GM12878 (cell line): ENCODE data around the gene ZNF341.

Experiments used
- CHD4 ChIP-seq: fragments of 200-600 bp; sonication (generic); IDR thresholded peaks from 2 replicates; pipeline ENCODE4 v1.6.1; 2016; ENCODE audit warnings: mild to moderate bottlenecking
- CTCF ChIP-seq, 3 experiments: IDR thresholded peaks in 2 of 3; conservative IDR thresholded peaks in 1 of 3; 2 replicates each; pipeline ENCODE4 v1.5.1; 2011; ENCODE audit warnings: low read depth in 3 of 3, low read length in 3 of 3, mild to moderate bottlenecking in 3 of 3, control low read depth in 2 of 3, moderate library complexity in 2 of 3, inconsistent platforms in 1 of 3, mixed read lengths in 1 of 3; ENCODE audit not compliant: control insufficient read depth in 2 of 3, insufficient read depth in 1 of 3; ENCODE audit errors: extremely low read depth in 1 of 3
- FOXM1 ChIP-seq: IDR thresholded peaks from 2 replicates; pipeline ENCODE4 v1.6.1; 2012; ENCODE audit warnings: low read depth, mild to moderate bottlenecking, inconsistent platforms, low read length, moderate library complexity
- JUNB ChIP-seq: IDR thresholded peaks from 2 replicates; pipeline ENCODE4 v1.6.1; 2016; ENCODE audit warnings: antibody characterized with exemption, mild to moderate bottlenecking
- NFIC ChIP-seq: IDR thresholded peaks from 2 replicates; pipeline ENCODE4 v1.6.1; 2012; ENCODE audit warnings: low read depth, mild to moderate bottlenecking, inconsistent platforms, low read length, moderate library complexity
- POLR2A ChIP-seq: IDR thresholded peaks from 2 replicates; pipeline ENCODE4 v1.6.1; 2011; ENCODE audit warnings: low read depth, mild to moderate bottlenecking, low read length
- RB1 ChIP-seq: fragments of 450-650 bp; formaldehyde crosslinking; IDR thresholded peaks from 2 replicates; pipeline ENCODE4 v1.6.1; 2017; ENCODE audit warnings: mild to moderate bottlenecking, borderline replicate concordance
- RBBP5 ChIP-seq: fragments of 200-600 bp; sonication (generic); conservative IDR thresholded peaks from 2 replicates; pipeline ENCODE4 v1.6.1; 2016
- RELB ChIP-seq: fragments of 450-650 bp; IDR thresholded peaks from 2 replicates; pipeline ENCODE4 v1.6.1; 2017; ENCODE audit warnings: low read depth, mild to moderate bottlenecking, moderate library complexity
- SPI1 ChIP-seq: IDR thresholded peaks from 2 replicates; pipeline ENCODE4 v1.6.1; 2011; ENCODE audit warnings: low read depth, mild to moderate bottlenecking, low read length, moderate library complexity, borderline replicate concordance; ENCODE audit not compliant: insufficient read depth
- USF2 ChIP-seq: IDR thresholded peaks from 2 replicates; pipeline ENCODE4 v1.6.1; 2011; ENCODE audit warnings: low read depth, low read length, improper control_type of control experiment, borderline replicate concordance

- TF ChIP-seq NFIC (no peak), USF2 (no peak), JUNB (no peak), CTCF (IDR thresholded peaks at IDR 0.05 in 2 of 3, conservative IDR thresholded peaks at IDR 0.05 in 1 of 3; ENCODE audit: control insufficient read depth in 2 of 3, extremely low read depth in 1 of 3, insufficient read depth in 1 of 3, low read depth in 3 of 3, low read length in 3 of 3) (no peak), POLR2A (no peak), CHD4 (no peak), RB1 (no peak), SPI1 (no peak), FOXM1 (no peak), RELB (no peak), RBBP5 (no peak)
Measured at GRCh38 chr20:33820362-33820761, 88.6 kb downstream of the ZNF341 start.
